ENCODE measurements around the gene GOLT1A. TPM values are rescaled to one million over a fixed set of nuclear protein-coding genes. Genes with fewer than 3 reads are reported as not detected.

GOLT1A gene
- total and polyA plus RNA-seq, 11 donors: 0.24 to 0.29 TPM; not detected in 9

- intact Hi-C loops (cut with DNase I): loop anchor here in 2 of 10 donors (10.0 kb wide), 2 partner anchors 53 to 253 kb away; no protein-coding TSS in a partner anchor
- no peak overlapping the region for H3K4me3 ChIP-seq
- ATAC-seq: no peak
- no peaks in the 10 kb centered on the region for H3K27me3 ChIP-seq
- DNase-seq: no peak
- peaks cover 0 to 17% (median 0%) of the 10 kb centered on the region in 12 donors for H3K4me1 ChIP-seq
- TF ChIP-seq POLR2A (IDR thresholded peaks at IDR 0.05): no peak
- TF ChIP-seq, protein P1, sequence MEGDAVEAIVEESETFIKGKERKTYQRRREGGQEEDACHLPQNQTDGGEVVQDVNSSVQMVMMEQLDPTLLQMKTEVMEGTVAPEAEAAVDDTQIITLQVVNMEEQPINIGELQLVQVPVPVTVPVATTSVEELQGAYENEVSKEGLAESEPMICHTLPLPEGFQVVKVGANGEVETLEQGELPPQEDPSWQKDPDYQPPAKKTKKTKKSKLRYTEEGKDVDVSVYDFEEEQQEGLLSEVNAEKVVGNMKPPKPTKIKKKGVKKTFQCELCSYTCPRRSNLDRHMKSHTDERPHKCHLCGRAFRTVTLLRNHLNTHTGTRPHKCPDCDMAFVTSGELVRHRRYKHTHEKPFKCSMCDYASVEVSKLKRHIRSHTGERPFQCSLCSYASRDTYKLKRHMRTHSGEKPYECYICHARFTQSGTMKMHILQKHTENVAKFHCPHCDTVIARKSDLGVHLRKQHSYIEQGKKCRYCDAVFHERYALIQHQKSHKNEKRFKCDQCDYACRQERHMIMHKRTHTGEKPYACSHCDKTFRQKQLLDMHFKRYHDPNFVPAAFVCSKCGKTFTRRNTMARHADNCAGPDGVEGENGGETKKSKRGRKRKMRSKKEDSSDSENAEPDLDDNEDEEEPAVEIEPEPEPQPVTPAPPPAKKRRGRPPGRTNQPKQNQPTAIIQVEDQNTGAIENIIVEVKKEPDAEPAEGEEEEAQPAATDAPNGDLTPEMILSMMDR (IDR thresholded peaks at IDR 0.05): no peak
- H3K27ac ChIP-seq: no peak overlapping the region
- 62 to 88% (median 77%) methylated on average over 6 of the region's 6 CpGs for WGBS, 4 donors
- peaks cover 0 to 43% (median 12%) of the 10 kb centered on the region in 9 donors for H3K36me3 ChIP-seq
- no peaks in the 10 kb centered on the region for H3K9me3 ChIP-seq
These were observed 38.3 kb upstream of the GOLT1A start for GRCh38 chr1:204251926-204252689.

DNA sequence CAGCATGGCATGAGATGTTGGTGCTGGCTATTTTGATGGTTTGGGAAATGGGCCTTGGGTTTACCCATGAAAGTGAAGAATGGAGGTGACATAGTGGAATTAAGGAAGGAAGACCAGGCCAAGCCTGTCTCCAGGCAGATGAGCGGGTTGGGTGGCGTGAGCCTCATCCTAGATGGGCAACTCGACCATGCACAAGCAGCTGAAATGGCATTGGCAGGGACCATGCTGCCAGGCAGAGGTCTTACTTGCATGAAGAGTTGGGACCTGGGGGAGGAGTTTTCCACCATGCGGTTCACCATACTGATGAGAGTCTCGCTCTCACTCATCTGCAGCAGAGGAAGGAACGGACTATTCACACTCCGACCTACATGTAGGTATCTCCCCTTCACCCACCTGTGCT, 37.5 kb upstream of the GOLT1A start:
- ATAC-seq (no peak), DNase-seq (no peak)
- WGBS, 4 donors: 92 to 97% (median 95%) methylated on average over 7 of the region's 7 CpGs
- no peak for TF ChIP-seq POLR2A (IDR thresholded peaks at IDR 0.05)
- TF ChIP-seq, protein P1 (IDR thresholded peaks at IDR 0.05): no peak
- Histone ChIP-seq H3K36me3 (peaks cover 0 to 44% (median 10%) of the 10 kb centered on the region in 9 donors), H3K4me3 (no peak overlapping the region), H3K27ac (no peak overlapping the region), H3K4me1 (peaks cover 0 to 17% (median 0%) of the 10 kb centered on the region in 12 donors), H3K9me3 (no peaks in the 10 kb centered on the region), H3K27me3 (no peaks in the 10 kb centered on the region)
- intact Hi-C loops (cut with DNase I): loop anchor here in 2 of 10 donors (10.0 kb wide), 2 partner anchors 54 to 254 kb away; no protein-coding TSS in a partner anchor

DNA sequence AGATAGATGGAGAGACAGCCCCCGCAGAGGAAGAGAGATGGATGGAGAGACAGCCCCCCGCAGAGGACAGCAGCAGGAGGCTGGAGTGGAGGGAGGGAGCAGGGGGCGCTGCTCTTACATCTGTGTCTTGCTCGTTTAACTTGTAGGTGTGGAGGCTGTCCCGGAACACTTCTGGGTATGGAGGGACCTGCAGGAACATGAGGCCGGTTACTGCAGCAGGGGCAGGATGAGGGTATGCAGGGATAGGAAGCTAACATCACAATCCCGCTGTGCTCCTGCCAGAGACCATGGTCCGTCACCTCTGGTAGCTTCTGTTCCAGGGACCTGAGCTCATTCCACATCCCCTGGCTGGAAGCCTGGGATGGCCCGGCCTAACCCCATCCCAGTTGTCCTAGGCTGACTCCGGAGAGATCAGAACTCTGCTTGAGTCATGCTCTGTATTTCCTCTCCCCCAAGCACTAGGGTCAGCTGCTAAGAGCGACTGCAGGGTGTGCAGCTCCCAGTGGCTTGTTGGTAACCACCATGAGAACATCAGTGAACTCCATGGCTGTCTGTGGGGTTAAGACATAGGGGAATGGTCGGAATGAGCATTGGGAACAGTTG, 36.7 kb upstream of the GOLT1A start:
- no peaks in the 10 kb centered on the region for H3K27me3 ChIP-seq
- peaks cover 0 to 44% (median 12%) of the 10 kb centered on the region in 9 donors for H3K36me3 ChIP-seq
- DNase-seq: no peak

More for the DNA sequence above, 36.7 kb upstream of the GOLT1A start:
- intact Hi-C loops (cut with DNase I): loop anchor here in 2 of 10 donors (10.0 kb wide), 2 partner anchors 54 to 254 kb away; no protein-coding TSS in a partner anchor
- peak; percentile 48 to 93 (median 76) for ATAC-seq
- Histone ChIP-seq H3K27ac (no peak overlapping the region), H3K4me3 (no peak overlapping the region), H3K4me1 (peaks cover 0 to 14% (median 0%) of the 10 kb centered on the region in 12 donors), H3K9me3 (no peaks in the 10 kb centered on the region)
- WGBS, 4 donors: 57 to 67% (median 65%) methylated on average over 10 to 12 of the region's 12 CpGs
- TF ChIP-seq, protein P1 (IDR thresholded peaks at IDR 0.05): no peak
- TF ChIP-seq POLR2A (IDR thresholded peaks at IDR 0.05): no peak
